PC-3 (cell line): Measurements from ENCODE around the gene SEMA4G. TPM values are rescaled to one million over a fixed set of nuclear protein-coding genes. Genes with fewer than 3 reads are reported as not detected.

Source experiments
- ATAC-seq: fragments of 200-7000 bp; cut with Tn5 transposase; 2 replicates; pipeline ENCODE4 v1.9.1; 2020; ENCODE audit warnings: mild to moderate bottlenecking, moderate library complexity
- BruUV-seq: library from RNA; stranded (reverse); fragments of 400-500 nt; replicated peaks from 2 replicates; lab custom pipeline; 2021; lab: Mats Ljungman, UMichigan
- CTCF ChIA-PET: fragments of 300-600 bp; sonication (Branson Sonifier 250); formaldehyde crosslinking; loops from one replicate; lab custom pipeline; 2022; ENCODE audit warnings: antibody characterized with exemption; lab: Charles Lee
- POLR2A ChIA-PET: fragments of 300-600 bp; sonication (Branson Sonifier 250); formaldehyde crosslinking; loops from one replicate; lab custom pipeline; 2022; ENCODE audit warnings: antibody characterized with exemption; ENCODE audit not compliant: unreplicated experiment; lab: Charles Lee
- DNase-seq: peaks from one replicate; pipeline ENCODE4 v3.0.0-alpha.2; 2015
- H2AFZ ChIP-seq: fragments of 300-600 bp; sonication (generic); 2 replicates; pipeline ENCODE4 v1.6.0; 2016; ENCODE audit warnings: antibody characterized with exemption, low read length
- H3F3A ChIP-seq: fragments of 300-600 bp; sonication (generic); one replicate; pipeline ENCODE4 v1.6.0; 2017; ENCODE audit warnings: antibody characterized with exemption, low read length, control low read depth, mild to moderate bottlenecking; ENCODE audit not compliant: unreplicated experiment
- H3K27ac ChIP-seq: fragments of 300-600 bp; sonication (generic); 2 replicates; pipeline ENCODE4 v1.5.1; 2016; ENCODE audit warnings: mild to moderate bottlenecking, low read length
- H3K27me3 ChIP-seq: fragments of 300-600 bp; sonication (generic); 2 replicates; pipeline ENCODE4 v1.6.1; 2016; ENCODE audit warnings: low read length, mixed read lengths
- H3K36me3 ChIP-seq: fragments of 300-600 bp; sonication (generic); 2 replicates; pipeline ENCODE4 v1.6.1; 2016; ENCODE audit warnings: low read depth, mixed run types, low read length, mixed read lengths
- H3K4me1 ChIP-seq: fragments of 300-600 bp; sonication (generic); 2 replicates; pipeline ENCODE4 v1.5.1; 2016; ENCODE audit warnings: low read length; ENCODE audit not compliant: insufficient read depth
- H3K4me2 ChIP-seq: fragments of 300-600 bp; sonication (generic); 2 replicates; pipeline ENCODE4 v1.6.0; 2016; ENCODE audit warnings: low read length
- H3K4me3 ChIP-seq: fragments of 300-600 bp; sonication (generic); 2 replicates; pipeline ENCODE4 v1.5.1; 2016; ENCODE audit warnings: mild to moderate bottlenecking, low read length, mixed read lengths
- H3K79me2 ChIP-seq: fragments of 300-600 bp; sonication (generic); 2 replicates; pipeline ENCODE4 v1.6.1; 2017; ENCODE audit warnings: low read length, mixed read lengths
- H3K9ac ChIP-seq: fragments of 300-600 bp; sonication (generic); 2 replicates; pipeline ENCODE4 v1.6.0; 2016; ENCODE audit warnings: mild to moderate bottlenecking, low read length
- H3K9me2 ChIP-seq: fragments of 300-600 bp; sonication (generic); replicated peaks from 2 replicates; pipeline ENCODE4 v1.6.1; 2016; ENCODE audit warnings: mixed run types, low read length, mixed read lengths
- H3K9me3 ChIP-seq: fragments of 300-600 bp; sonication (generic); 2 replicates; pipeline ENCODE4 v1.6.1; 2016; ENCODE audit warnings: low read length, mixed read lengths
- H4K20me1 ChIP-seq: fragments of 300-600 bp; sonication (generic); 2 replicates; pipeline ENCODE4 v1.6.1; 2016; ENCODE audit warnings: low read length, mixed read lengths
- EZH2 ChIP-seq: fragments of 300-600 bp; sonication (generic); IDR thresholded peaks from one replicate; pipeline ENCODE4 v1.6.1; 2017; ENCODE audit warnings: antibody characterized with exemption, mild to moderate bottlenecking, low read length; ENCODE audit not compliant: unreplicated experiment
- EZH2phosphoT487 ChIP-seq: fragments of 300-600 bp; sonication (generic); IDR thresholded peaks from 2 replicates; pipeline ENCODE4 v1.6.1; 2018; ENCODE audit warnings: mild to moderate bottlenecking, antibody characterized with exemption, low read length, borderline replicate concordance
- intact Hi-C: fragments of 100-400 bp; cut with micrococcal nuclease; formaldehyde crosslinking; loops from 2 replicates; pipeline ENCODE4 v1.9.0; 2023
- total RNA-seq: library from RNA; depleted of rRNA; stranded (reverse); fragments of >200 nt; gene quantifications from 2 replicates; pipeline ENCODE4 v1.2.3, GENCODE V29; 2014
- TF ChIP-seq, protein P1 (sequence below): fragments of 300-600 bp; sonication (generic); conservative IDR thresholded peaks from 2 replicates; pipeline ENCODE4 v1.5.1; 2017; ENCODE audit warnings: antibody characterized with exemption, low read depth, mild to moderate bottlenecking, low read length

SEMA4G gene
- total RNA-seq, 1 experiment from 2014 or later, result 2.6 TPM

DNA sequence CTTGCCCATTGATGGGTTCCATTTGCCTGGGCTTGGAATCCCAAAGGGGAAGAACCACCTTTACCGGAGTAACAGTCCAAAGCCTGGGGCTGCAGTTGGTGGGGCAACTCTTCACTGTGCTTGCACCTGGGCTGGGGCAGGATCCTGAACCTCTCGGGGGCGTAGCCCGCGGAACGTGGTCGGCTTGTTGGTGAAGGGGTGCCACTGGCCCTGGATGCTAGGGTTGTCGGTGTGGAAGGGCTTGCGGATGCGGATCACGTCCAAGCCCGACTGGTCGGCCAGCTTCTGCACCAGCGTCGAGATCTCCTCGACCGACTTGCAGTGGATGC lies 17.3 kb downstream of the SEMA4G start:
- peaks cover 16% of the 10 kb centered on the region; the same call in 1 of the 2 replicates for H3K36me3 ChIP-seq
- peak overlapping the region; percentile 97 for H3K9ac ChIP-seq
- no peaks in the 10 kb centered on the region for H3F3A ChIP-seq
- H3K4me1 ChIP-seq, result peaks cover 30% of the 10 kb centered on the region
- H3K4me3 ChIP-seq, result peak overlapping the region; percentile 99
- intact Hi-C loops, result no loop called here
- H3K27me3 ChIP-seq, result no peaks in the 10 kb centered on the region
- ATAC-seq (no peak), DNase-seq (no peak)
- peak overlapping the region; percentile 99 for H2AFZ ChIP-seq
- H4K20me1 ChIP-seq, result peaks cover 14% of the 10 kb centered on the region
- H3K9me2 ChIP-seq, result no peaks in the 10 kb centered on the region
- BruUV-seq, result TSS peak; percentile 78
- POLR2A ChIA-PET, result no interaction called here
- H3K4me2 ChIP-seq, result peak overlapping the region; percentile 98
- H3K79me2 ChIP-seq, result peaks cover 58% of the 10 kb centered on the region
- TF ChIP-seq EZH2phosphoT487 (no peak), EZH2 (no peak)
- TF ChIP-seq, protein P1, sequence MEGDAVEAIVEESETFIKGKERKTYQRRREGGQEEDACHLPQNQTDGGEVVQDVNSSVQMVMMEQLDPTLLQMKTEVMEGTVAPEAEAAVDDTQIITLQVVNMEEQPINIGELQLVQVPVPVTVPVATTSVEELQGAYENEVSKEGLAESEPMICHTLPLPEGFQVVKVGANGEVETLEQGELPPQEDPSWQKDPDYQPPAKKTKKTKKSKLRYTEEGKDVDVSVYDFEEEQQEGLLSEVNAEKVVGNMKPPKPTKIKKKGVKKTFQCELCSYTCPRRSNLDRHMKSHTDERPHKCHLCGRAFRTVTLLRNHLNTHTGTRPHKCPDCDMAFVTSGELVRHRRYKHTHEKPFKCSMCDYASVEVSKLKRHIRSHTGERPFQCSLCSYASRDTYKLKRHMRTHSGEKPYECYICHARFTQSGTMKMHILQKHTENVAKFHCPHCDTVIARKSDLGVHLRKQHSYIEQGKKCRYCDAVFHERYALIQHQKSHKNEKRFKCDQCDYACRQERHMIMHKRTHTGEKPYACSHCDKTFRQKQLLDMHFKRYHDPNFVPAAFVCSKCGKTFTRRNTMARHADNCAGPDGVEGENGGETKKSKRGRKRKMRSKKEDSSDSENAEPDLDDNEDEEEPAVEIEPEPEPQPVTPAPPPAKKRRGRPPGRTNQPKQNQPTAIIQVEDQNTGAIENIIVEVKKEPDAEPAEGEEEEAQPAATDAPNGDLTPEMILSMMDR, result no peak
- CTCF ChIA-PET, result no interaction called here
- no peaks in the 10 kb centered on the region for H3K9me3 ChIP-seq
- no peak overlapping the region for H3K27ac ChIP-seq

DNA sequence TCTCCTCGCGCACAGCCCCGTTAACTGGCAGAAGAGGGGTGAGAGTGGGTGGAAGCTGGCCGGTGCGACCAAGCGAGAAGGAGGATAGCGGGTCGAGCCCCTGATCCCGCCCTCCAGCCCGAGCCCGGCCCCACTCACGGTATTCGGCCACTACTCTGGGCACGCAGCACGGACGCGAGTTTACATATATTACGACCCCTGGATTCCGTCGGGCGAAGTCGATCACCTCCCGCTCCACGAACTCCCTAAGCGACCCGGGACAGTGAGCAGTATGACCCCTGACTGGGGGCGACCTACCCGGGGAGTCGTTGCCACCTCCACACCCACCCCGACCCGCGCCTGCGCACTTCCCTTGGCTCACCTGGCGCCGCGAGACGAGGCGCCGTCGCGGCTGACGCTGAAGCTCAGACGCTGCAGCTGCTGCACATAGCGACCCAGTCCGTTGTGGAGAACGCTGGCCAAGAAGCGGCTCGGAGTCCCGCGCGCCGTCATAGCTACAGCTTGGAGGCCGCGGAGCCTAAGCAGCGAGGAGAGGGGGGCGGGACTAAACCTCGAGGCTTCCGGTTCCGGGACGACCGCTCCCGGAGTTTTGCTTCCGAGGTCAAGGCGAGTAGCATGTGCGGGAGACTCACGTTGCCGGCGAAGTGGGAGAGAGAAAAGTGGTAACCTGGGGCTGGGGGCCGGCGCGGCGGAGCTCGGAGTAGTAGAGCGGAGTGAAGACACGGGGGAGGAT lies 17.8 kb downstream of the SEMA4G start, which contains the start of the genes MRPL43 and TWNK:
TSS of gene MRPL43 (minus strand) at position 546 of the 733 bp plus-strand sequence. CDS start at position 492, 54 bp downstream.
TSS of gene TWNK (plus strand) at position 592 of the 733 bp plus-strand sequence. CDS start 668 bp downstream, outside the sequence.
- H3K27me3 ChIP-seq, result no peaks in the 10 kb centered on the region
- DNase-seq, result peak; percentile 72
- H3K4me2 ChIP-seq, result peak within 1 kb of the TSS; percentile 98
- intact Hi-C loops, result no loop called here
- no peaks in the 10 kb centered on the region for H3K9me3 ChIP-seq
- peak within 1 kb of the TSS; percentile 99 for H2AFZ ChIP-seq
- H3K27ac ChIP-seq, result peak within 1 kb of the TSS; percentile 74
- peaks cover 16% of the 10 kb centered on the region; the same call in 1 of the 2 replicates for H3K36me3 ChIP-seq
- BruUV-seq, result no TSS peak
- H3K79me2 ChIP-seq, result peaks cover 58% of the 10 kb centered on the region
- ChIA-PET CTCF (no interaction called here), POLR2A (no interaction called here)
- TF ChIP-seq EZH2, result no peak
- TF ChIP-seq, protein P1, result no peak
- no peak for TF ChIP-seq EZH2phosphoT487
- H3K9ac ChIP-seq, result peak within 1 kb of the TSS; percentile 97
- H3K9me2 ChIP-seq, result no peaks in the 10 kb centered on the region
- H3K4me3 ChIP-seq, result peak within 1 kb of the TSS; percentile 99
- no peaks in the 10 kb centered on the region for H3F3A ChIP-seq
- ATAC-seq, result peak; percentile 85
- H4K20me1 ChIP-seq, result peaks cover 14% of the 10 kb centered on the region
- peaks cover 30% of the 10 kb centered on the region for H3K4me1 ChIP-seq

DNA sequence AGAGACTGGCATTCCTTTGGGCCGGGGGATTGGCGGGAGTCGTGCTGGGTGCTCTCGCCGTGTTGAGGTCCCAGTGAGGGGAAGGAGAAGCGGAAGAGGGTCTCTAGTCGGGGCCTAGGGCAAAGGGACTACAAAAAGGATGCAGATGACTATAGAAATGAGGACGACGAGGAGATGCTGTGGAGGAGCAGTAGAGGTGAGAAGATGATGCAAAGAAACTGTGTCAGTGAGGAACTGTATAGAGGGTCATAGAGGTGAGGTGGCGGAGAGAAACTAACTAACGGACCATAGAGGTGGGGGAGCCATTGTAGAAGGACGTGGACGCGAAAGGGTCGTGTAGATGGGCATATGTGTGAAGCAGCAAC lies 18.4 kb downstream of the SEMA4G start:
- Histone ChIP-seq H3K9me3 (no peaks in the 10 kb centered on the region), H3K79me2 (peaks cover 58% of the 10 kb centered on the region), H3K27me3 (no peaks in the 10 kb centered on the region), H3K4me1 (peaks cover 30% of the 10 kb centered on the region), H3K9me2 (no peaks in the 10 kb centered on the region), H4K20me1 (peaks cover 14% of the 10 kb centered on the region), H2AFZ (peak overlapping the region; percentile 99), H3K9ac (peak overlapping the region; percentile 97), H3K4me3 (peak overlapping the region; percentile 99), H3K36me3 (peaks cover 16% of the 10 kb centered on the region; the same call in 1 of the 2 replicates), H3K27ac (peak overlapping the region; percentile 74; the same call in 1 of the 2 replicates), H3K4me2 (peak overlapping the region; percentile 98), H3F3A (no peaks in the 10 kb centered on the region)
- ChIA-PET CTCF (no interaction called here), POLR2A (no interaction called here)
- no peak for ATAC-seq
- TF ChIP-seq, protein P1, result no peak
- TF ChIP-seq EZH2 (no peak), EZH2phosphoT487 (no peak)
- TSS peak; percentile 64 for BruUV-seq
- no peak for DNase-seq
- intact Hi-C loops, result no loop called here
